Activated naive CD8-positive, alpha-beta T cell treated with anti-CD3 and anti-CD28 coated beads, Interleukin-2, amount 50 U/mL, for 24 hours (primary cell): Measurements from ENCODE around the gene ASAP2.

ENCODE experiments used
- ATAC-seq: fragments of 150-1000 bp; cut with Tn5 transposase; one replicate; pipeline ENCODE4 v1.10.0; 2021
- DNase-seq: peaks from one replicate; pipeline ENCODE4 v3.0.0; 2021
- H3K27ac Mint-ChIP-seq: one replicate; pipeline ENCODE4 v1.8.0; 2021; ENCODE audit warnings: mild to moderate bottlenecking, mixed read lengths
- H3K27me3 Mint-ChIP-seq: one replicate; pipeline ENCODE4 v1.8.0; 2021; ENCODE audit warnings: mixed read lengths
- H3K36me3 Mint-ChIP-seq: one replicate; pipeline ENCODE4 v1.8.0; 2021; ENCODE audit warnings: low read depth, mixed read lengths
- H3K4me1 Mint-ChIP-seq: one replicate; pipeline ENCODE4 v1.8.0; 2021; ENCODE audit warnings: mixed read lengths
- H3K4me3 Mint-ChIP-seq: one replicate; pipeline ENCODE4 v1.8.0; 2021; ENCODE audit warnings: mild to moderate bottlenecking, moderate library complexity, mixed read lengths
- H3K9me3 Mint-ChIP-seq: one replicate; pipeline ENCODE4 v1.8.0; 2021; ENCODE audit warnings: mixed read lengths

Gene ASAP2

GRCh38 chr2:9205963-9206948 lies at the start of gene ASAP2:
ASAP2 (plus strand) TSS chr2:9206812; CDS start chr2:9207105, 293 bp downstream.
- no peaks in the 10 kb centered on the region for H3K9me3 Mint-ChIP-seq
- peaks cover 8% of the 10 kb centered on the region for H3K4me1 Mint-ChIP-seq
- peak within 1 kb of the TSS; percentile 61 for H3K4me3 Mint-ChIP-seq
- ATAC-seq (peak; percentile 67), DNase-seq (peak; percentile 57)
- H3K36me3 Mint-ChIP-seq: no peaks in the 10 kb centered on the region
- no peak within 1 kb of the TSS for H3K27ac Mint-ChIP-seq
- peaks cover 45% of the 10 kb centered on the region for H3K27me3 Mint-ChIP-seq

GRCh38 chr2:9158786-9159779 lies 47.5 kb upstream of the ASAP2 start:
- Mint-ChIP-seq H3K27me3 (peaks cover 3% of the 10 kb centered on the region), H3K27ac (no peak overlapping the region), H3K9me3 (no peaks in the 10 kb centered on the region), H3K36me3 (no peaks in the 10 kb centered on the region), H3K4me1 (no peaks in the 10 kb centered on the region), H3K4me3 (no peak overlapping the region)
- DNase-seq (no peak), ATAC-seq (no peak)

- DNase-seq: no peak
- no peak for ATAC-seq
- Mint-ChIP-seq H3K4me1 (no peaks in the 10 kb centered on the region), H3K9me3 (no peaks in the 10 kb centered on the region), H3K36me3 (no peaks in the 10 kb centered on the region), H3K27me3 (peaks cover 3% of the 10 kb centered on the region), H3K4me3 (no peak overlapping the region), H3K27ac (no peak overlapping the region)
Observed at GRCh38 chr2:9160732-9161131, 45.9 kb upstream of the ASAP2 start.

- H3K4me1 Mint-ChIP-seq: no peaks in the 10 kb centered on the region
- DNase-seq (no peak), ATAC-seq (no peak)
- H3K27me3 Mint-ChIP-seq: no peaks in the 10 kb centered on the region
- no peaks in the 10 kb centered on the region for H3K9me3 Mint-ChIP-seq
- no peak overlapping the region for H3K4me3 Mint-ChIP-seq
- no peaks in the 10 kb centered on the region for H3K36me3 Mint-ChIP-seq
- H3K27ac Mint-ChIP-seq: no peak overlapping the region
Observed at GRCh38 chr2:9162841-9163240, 43.8 kb upstream of the ASAP2 start.

- Mint-ChIP-seq H3K27ac (no peak overlapping the region), H3K9me3 (no peaks in the 10 kb centered on the region), H3K4me3 (no peak overlapping the region), H3K4me1 (no peaks in the 10 kb centered on the region), H3K36me3 (no peaks in the 10 kb centered on the region), H3K27me3 (peaks cover 3% of the 10 kb centered on the region)
- ATAC-seq (no peak), DNase-seq (no peak)
Observed at GRCh38 chr2:9163306-9164111, 43.1 kb upstream of the ASAP2 start.

- peaks cover 2% of the 10 kb centered on the region for H3K4me1 Mint-ChIP-seq
- no peaks in the 10 kb centered on the region for H3K9me3 Mint-ChIP-seq
- peaks cover 5% of the 10 kb centered on the region for H3K27me3 Mint-ChIP-seq
- ATAC-seq (no peak), DNase-seq (no peak)
- no peaks in the 10 kb centered on the region for H3K36me3 Mint-ChIP-seq
- H3K27ac Mint-ChIP-seq: no peak overlapping the region
- H3K4me3 Mint-ChIP-seq: no peak overlapping the region
Observed at GRCh38 chr2:9164112-9164608, 42.5 kb upstream of the ASAP2 start.

- peaks cover 2% of the 10 kb centered on the region for H3K4me1 Mint-ChIP-seq
- H3K27me3 Mint-ChIP-seq: peaks cover 5% of the 10 kb centered on the region
- no peak overlapping the region for H3K4me3 Mint-ChIP-seq
- no peak for ATAC-seq
- no peaks in the 10 kb centered on the region for H3K36me3 Mint-ChIP-seq
- no peak for DNase-seq
- H3K27ac Mint-ChIP-seq: no peak overlapping the region
- no peaks in the 10 kb centered on the region for H3K9me3 Mint-ChIP-seq
Observed at GRCh38 chr2:9165625-9166024, 41.0 kb upstream of the ASAP2 start.

GRCh38 chr2:9166579-9167377 lies 39.8 kb upstream of the ASAP2 start:
- DNase-seq: no peak
- ATAC-seq: no peak
- Mint-ChIP-seq H3K4me3 (no peak overlapping the region), H3K36me3 (no peaks in the 10 kb centered on the region), H3K9me3 (no peaks in the 10 kb centered on the region), H3K4me1 (peaks cover 2% of the 10 kb centered on the region), H3K27me3 (peaks cover 9% of the 10 kb centered on the region), H3K27ac (no peak overlapping the region)

- Mint-ChIP-seq H3K4me3 (no peak overlapping the region), H3K4me1 (peaks cover 2% of the 10 kb centered on the region), H3K9me3 (no peaks in the 10 kb centered on the region), H3K27me3 (peaks cover 9% of the 10 kb centered on the region), H3K27ac (no peak overlapping the region), H3K36me3 (no peaks in the 10 kb centered on the region)
- DNase-seq (no peak), ATAC-seq (no peak)
Observed at GRCh38 chr2:9167718-9168657, 38.6 kb upstream of the ASAP2 start.

- Mint-ChIP-seq H3K27ac (no peak overlapping the region), H3K27me3 (peaks cover 14% of the 10 kb centered on the region), H3K4me3 (no peak overlapping the region), H3K4me1 (peaks cover 2% of the 10 kb centered on the region), H3K9me3 (no peaks in the 10 kb centered on the region), H3K36me3 (no peaks in the 10 kb centered on the region)
- DNase-seq (no peak), ATAC-seq (no peak)
Observed at GRCh38 chr2:9168821-9169221, 37.8 kb upstream of the ASAP2 start.

- DNase-seq: no peak
- ATAC-seq: no peak
- Mint-ChIP-seq H3K4me1 (peaks cover 2% of the 10 kb centered on the region), H3K36me3 (no peaks in the 10 kb centered on the region), H3K9me3 (no peaks in the 10 kb centered on the region), H3K27me3 (peaks cover 14% of the 10 kb centered on the region), H3K4me3 (no peak overlapping the region), H3K27ac (no peak overlapping the region)
Observed at GRCh38 chr2:9169349-9170107, 37.1 kb upstream of the ASAP2 start.
